ENCODE results near the gene MALT1.
"Not testable (repeated sequence)": the region's sequence is repeated elsewhere in the genome, so short reads cannot be mapped to it uniquely, and the experiment has no call there.

MALT1 gene

GRCh38 chr18:58732471-58732870, 61.2 kb downstream of the MALT1 start:
- DNase-seq (ENCODE audit: low read depth): no peak

- DNase-seq (ENCODE audit: low read depth): no peak
These were observed 62.6 kb downstream of the MALT1 start for GRCh38 chr18:58733866-58734265.

GRCh38 chr18:58738322-58738721, 67.1 kb downstream of the MALT1 start:
- DNase-seq (ENCODE audit: low read depth): no peak

- no peak for DNase-seq (ENCODE audit: low read depth)
These were observed 74.6 kb downstream of the MALT1 start for GRCh38 chr18:58745914-58746313.

GRCh38 chr18:58748899-58749595, 77.8 kb downstream of the MALT1 start:
- no peak for DNase-seq (ENCODE audit: low read depth)

- DNase-seq (ENCODE audit: low read depth): no peak
These were observed 82.7 kb downstream of the MALT1 start for GRCh38 chr18:58753976-58754375.

GRCh38 chr18:58754544-58755068, 83.3 kb downstream of the MALT1 start:
- DNase-seq (ENCODE audit: low read depth): no peak

- no peak for DNase-seq (ENCODE audit: low read depth)
These were observed 84.2 kb downstream of the MALT1 start for GRCh38 chr18:58755304-58756010.

GRCh38 chr18:58756148-58756547, 84.9 kb downstream of the MALT1 start:
- no peak for DNase-seq (ENCODE audit: low read depth)

- no peak for DNase-seq (ENCODE audit: low read depth)
These were observed 85.5 kb downstream of the MALT1 start for GRCh38 chr18:58756596-58757240.

- not testable (repeated sequence) for DNase-seq (ENCODE audit: low read depth)
These were observed 86.1 kb downstream of the MALT1 start for GRCh38 chr18:58757351-58757750.

- DNase-seq (ENCODE audit: low read depth): no peak
These were observed 86.8 kb downstream of the MALT1 start for GRCh38 chr18:58758046-58758445.

GRCh38 chr18:58758606-58759005, 87.3 kb downstream of the MALT1 start:
- DNase-seq (ENCODE audit: low read depth): no peak

GRCh38 chr18:58761241-58761969, 90.1 kb downstream of the MALT1 start:
- DNase-seq (ENCODE audit: low read depth): no peak

- DNase-seq (ENCODE audit: low read depth): no peak
These were observed 90.9 kb downstream of the MALT1 start for GRCh38 chr18:58761970-58762780.

- no peak for DNase-seq (ENCODE audit: low read depth)
These were observed 91.5 kb downstream of the MALT1 start for GRCh38 chr18:58762781-58763171.

GRCh38 chr18:58766164-58766563, 94.9 kb downstream of the MALT1 start:
- no peak for DNase-seq (ENCODE audit: low read depth)

- no peak for DNase-seq (ENCODE audit: low read depth)
These were observed 95.7 kb downstream of the MALT1 start for GRCh38 chr18:58766946-58767345.

GRCh38 chr18:58768293-58768974, 97.2 kb downstream of the MALT1 start:
- DNase-seq (ENCODE audit: low read depth): no peak

GRCh38 chr18:58769321-58769720, 98.1 kb downstream of the MALT1 start:
- DNase-seq (ENCODE audit: low read depth): no peak

- DNase-seq (ENCODE audit: low read depth): no peak
These were observed 99.3 kb downstream of the MALT1 start for GRCh38 chr18:58770601-58771000.

All from CMK (cell line).